BLaER1 (cell line): Measurements from ENCODE around the gene ARHGAP8.
"Not testable (repeated sequence)": the region's sequence is repeated elsewhere in the genome, so short reads cannot be mapped to it uniquely, and the experiment has no call there.

Source experiments
- H3K27ac ChIP-seq: shearing (Covaris generic); formaldehyde crosslinking; 2 replicates; pipeline ENCODE4 v1.8.1; 2022
- H3K27me3 ChIP-seq: shearing (Covaris generic); formaldehyde crosslinking; 2 replicates; pipeline ENCODE4 v1.8.1; 2022
- H3K36me3 ChIP-seq: shearing (Covaris generic); formaldehyde crosslinking; 2 replicates; pipeline ENCODE4 v1.8.1; 2022
- H3K4me1 ChIP-seq: shearing (Covaris generic); formaldehyde crosslinking; 2 replicates; pipeline ENCODE4 v1.8.1; 2022
- H3K4me2 ChIP-seq: shearing (Covaris generic); formaldehyde crosslinking; 2 replicates; pipeline ENCODE4 v1.8.1; 2022
- H3K4me3 ChIP-seq: shearing (Covaris generic); formaldehyde crosslinking; 2 replicates; pipeline ENCODE4 v1.8.1; 2022
- H3K9ac ChIP-seq: shearing (Covaris generic); formaldehyde crosslinking; 2 replicates; pipeline ENCODE4 v1.8.1; 2022
- H3K9me3 ChIP-seq: shearing (Covaris generic); formaldehyde crosslinking; 2 replicates; pipeline ENCODE4 v1.8.1; 2022
- H4K20me1 ChIP-seq: shearing (Covaris generic); formaldehyde crosslinking; 2 replicates; pipeline ENCODE4 v1.8.1; 2022
- Cebpa-rat ChIP-seq: shearing (Covaris generic); IDR thresholded peaks from 2 replicates; pipeline ENCODE4 v1.8.1; 2022

ARHGAP8 gene

GRCh38 chr22:44898236-44898635 lies 145.9 kb downstream of the ARHGAP8 start:
- no peaks in the 10 kb centered on the region for H4K20me1 ChIP-seq
- 0 out of 2 replicates have a peak, but pooled peaks cover 11% of the 10 kb centered on the region for H3K36me3 ChIP-seq
- no peaks in the 10 kb centered on the region for H3K27me3 ChIP-seq
- no peak overlapping the region for H3K9ac ChIP-seq
- H3K9me3 ChIP-seq = peaks cover 22% of the 10 kb centered on the region
- TF ChIP-seq Cebpa-rat = no peak
- no peak overlapping the region for H3K4me3 ChIP-seq
- H3K4me1 ChIP-seq = no peaks in the 10 kb centered on the region
- H3K27ac ChIP-seq = no peak overlapping the region
- no peak overlapping the region for H3K4me2 ChIP-seq

GRCh38 chr22:44901301-44901700 lies 148.9 kb downstream of the ARHGAP8 start:
- Histone ChIP-seq H3K4me2 (no peak overlapping the region), H3K9me3 (peaks cover 22% of the 10 kb centered on the region), H3K27me3 (no peaks in the 10 kb centered on the region), H3K27ac (no peak overlapping the region), H3K9ac (no peak overlapping the region), H3K36me3 (0 out of 2 replicates have a peak, but pooled peaks cover 11% of the 10 kb centered on the region), H3K4me3 (no peak overlapping the region; the same call in 1 of the 2 replicates), H4K20me1 (no peaks in the 10 kb centered on the region), H3K4me1 (peaks cover 3% of the 10 kb centered on the region)
- TF ChIP-seq Cebpa-rat = no peak

DNA sequence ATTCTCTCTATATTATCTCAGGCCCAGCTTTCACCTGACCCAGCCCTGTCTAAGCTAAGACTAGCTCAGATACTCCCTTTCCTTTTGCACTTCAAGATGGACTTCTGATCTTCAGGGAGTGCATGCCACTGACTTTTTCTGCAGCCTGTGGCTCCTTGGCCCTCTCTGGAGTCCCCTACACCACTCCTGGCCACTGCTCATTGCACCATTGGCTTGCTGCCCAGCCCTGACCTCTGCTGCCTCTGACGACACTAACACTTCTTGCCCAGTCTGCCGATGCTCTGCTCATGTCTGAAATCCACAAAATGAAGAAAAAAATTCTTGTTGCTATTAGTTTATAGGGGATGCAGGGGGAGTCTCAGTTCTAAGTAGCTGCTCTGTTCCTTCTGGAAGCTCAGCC lies 150.8 kb downstream of the ARHGAP8 start:
- H3K4me1 ChIP-seq = peaks cover 12% of the 10 kb centered on the region
- H3K27me3 ChIP-seq, H3K4me2 ChIP-seq, H3K9ac ChIP-seq, H4K20me1 ChIP-seq, H3K27ac ChIP-seq, H3K4me3 ChIP-seq: not testable (repeated sequence)
- 0 out of 2 replicates have a peak, but pooled peaks cover 11% of the 10 kb centered on the region for H3K36me3 ChIP-seq
- H3K9me3 ChIP-seq = peaks cover 22% of the 10 kb centered on the region

DNA sequence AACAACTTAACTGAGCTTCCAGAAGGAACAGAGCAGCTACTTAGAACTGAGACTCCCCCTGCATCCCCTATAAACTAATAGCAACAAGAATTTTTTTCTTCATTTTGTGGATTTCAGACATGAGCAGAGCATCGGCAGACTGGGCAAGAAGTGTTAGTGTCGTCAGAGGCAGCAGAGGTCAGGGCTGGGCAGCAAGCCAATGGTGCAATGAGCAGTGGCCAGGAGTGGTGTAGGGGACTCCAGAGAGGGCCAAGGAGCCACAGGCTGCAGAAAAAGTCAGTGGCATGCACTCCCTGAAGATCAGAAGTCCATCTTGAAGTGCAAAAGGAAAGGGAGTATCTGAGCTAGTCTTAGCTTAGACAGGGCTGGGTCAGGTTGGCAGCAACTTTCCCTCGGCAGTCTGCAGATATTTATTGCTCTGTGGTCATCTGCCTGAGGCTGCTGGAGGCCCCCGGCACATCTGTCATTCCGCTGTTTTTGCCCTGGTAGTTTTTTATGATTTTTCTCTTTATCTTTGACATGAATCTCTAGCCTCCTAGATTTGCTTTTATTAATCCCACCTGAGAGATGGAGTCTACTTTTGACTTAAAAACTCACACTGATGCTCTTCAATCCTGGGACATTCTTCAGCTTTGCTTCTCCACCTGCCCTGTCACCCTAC lies 152.2 kb downstream of the ARHGAP8 start:
- Histone ChIP-seq H3K9me3 (peaks cover 22% of the 10 kb centered on the region), H3K4me1 (peaks cover 12% of the 10 kb centered on the region), H3K36me3 (0 out of 2 replicates have a peak, but pooled peaks cover 11% of the 10 kb centered on the region)
- not testable (repeated sequence) for H3K4me3 ChIP-seq, H3K27me3 ChIP-seq, H3K27ac ChIP-seq, H4K20me1 ChIP-seq, H3K4me2 ChIP-seq, H3K9ac ChIP-seq

GRCh38 chr22:44906248-44906936 lies 154.0 kb downstream of the ARHGAP8 start:
- peaks cover 16% of the 10 kb centered on the region for H3K36me3 ChIP-seq
- H3K9ac ChIP-seq = no peak overlapping the region
- peaks cover 12% of the 10 kb centered on the region for H3K4me1 ChIP-seq
- H3K4me3 ChIP-seq = no peak overlapping the region
- peak overlapping the region; percentile 53 for H3K4me2 ChIP-seq
- H3K27me3 ChIP-seq = no peaks in the 10 kb centered on the region
- no peak overlapping the region for H3K27ac ChIP-seq
- TF ChIP-seq Cebpa-rat = no peak
- H4K20me1 ChIP-seq = no peaks in the 10 kb centered on the region
- peaks cover 27% of the 10 kb centered on the region for H3K9me3 ChIP-seq

- Histone ChIP-seq H3K4me1 (peaks cover 12% of the 10 kb centered on the region), H3K9ac (no peak overlapping the region), H3K4me3 (no peak overlapping the region), H3K9me3 (peaks cover 27% of the 10 kb centered on the region), H3K27me3 (no peaks in the 10 kb centered on the region), H3K4me2 (peak overlapping the region; percentile 53; the same call in 1 of the 2 replicates), H3K36me3 (peaks cover 18% of the 10 kb centered on the region), H4K20me1 (no peaks in the 10 kb centered on the region), H3K27ac (no peak overlapping the region)
- TF ChIP-seq Cebpa-rat = no peak
Measured at GRCh38 chr22:44906999-44907644, 154.7 kb downstream of the ARHGAP8 start.

GRCh38 chr22:44907765-44908737 lies 155.7 kb downstream of the ARHGAP8 start:
- H3K4me1 ChIP-seq = peaks cover 12% of the 10 kb centered on the region
- H3K9me3 ChIP-seq = peaks cover 26% of the 10 kb centered on the region
- no peak overlapping the region for H3K27ac ChIP-seq
- H3K27me3 ChIP-seq = no peaks in the 10 kb centered on the region
- peaks cover 24% of the 10 kb centered on the region for H3K36me3 ChIP-seq
- TF ChIP-seq Cebpa-rat = no peak
- no peak overlapping the region for H3K4me3 ChIP-seq
- no peak overlapping the region for H3K4me2 ChIP-seq
- H4K20me1 ChIP-seq = no peaks in the 10 kb centered on the region
- no peak overlapping the region for H3K9ac ChIP-seq

DNA sequence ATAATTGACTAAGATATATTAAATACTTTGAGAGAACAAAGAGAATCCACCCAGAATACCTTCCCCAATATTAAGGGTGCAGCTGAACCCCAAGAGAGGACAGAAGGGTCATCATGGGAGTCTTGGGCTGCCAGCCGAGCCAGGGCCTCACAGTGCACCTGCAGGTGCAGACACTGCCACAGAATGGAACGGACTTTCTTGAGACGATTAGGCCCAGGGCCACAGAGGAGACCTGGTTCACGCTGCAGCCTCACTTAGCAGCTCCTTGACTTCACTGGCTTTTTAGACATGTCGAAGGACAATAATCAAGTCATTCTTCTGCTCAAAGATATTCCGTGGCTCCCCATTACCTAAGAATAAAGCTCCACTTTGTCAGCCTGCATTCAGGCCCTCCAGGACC lies 156.9 kb downstream of the ARHGAP8 start:
- H3K4me1 ChIP-seq = peaks cover 12% of the 10 kb centered on the region
- H4K20me1 ChIP-seq = no peaks in the 10 kb centered on the region
- H3K36me3 ChIP-seq = peaks cover 30% of the 10 kb centered on the region
- no peak overlapping the region for H3K27ac ChIP-seq
- no peak overlapping the region for H3K4me2 ChIP-seq
- no peak overlapping the region for H3K9ac ChIP-seq
- H3K4me3 ChIP-seq = no peak overlapping the region
- peaks cover 26% of the 10 kb centered on the region for H3K9me3 ChIP-seq
- no peaks in the 10 kb centered on the region for H3K27me3 ChIP-seq
- TF ChIP-seq Cebpa-rat = no peak
